GM23338 (cell line): ENCODE data around the gene RABGAP1L. TPM values are rescaled to one million over a fixed set of nuclear protein-coding genes. Genes with fewer than 3 reads are reported as not detected.

Experiments
- ATAC-seq: fragments of 200-7000 bp; cut with Tn5 transposase; 3 replicates; pipeline ENCODE4 v1.9.1; 2020
- DNase-seq: peaks from one replicate; pipeline ENCODE4 v3.0.0-alpha.2; 2015; ENCODE audit warnings: low spot score
- H2AFZ ChIP-seq: fragments of 200-600 bp; sonication (generic); 2 replicates; pipeline ENCODE4 v1.8.0; 2016; ENCODE audit warnings: antibody characterized with exemption, mild to moderate bottlenecking, moderate library complexity
- H3F3A ChIP-seq: fragments of 200-600 bp; sonication (generic); replicated peaks from 2 replicates; pipeline ENCODE4 v1.8.0; 2017; ENCODE audit warnings: antibody characterized with exemption, mixed run types, low read depth
- H3K27ac ChIP-seq: fragments of 200-600 bp; sonication (generic); 2 replicates; pipeline ENCODE4 v1.6.1; 2016; ENCODE audit warnings: low read depth
- H3K27me3 ChIP-seq: fragments of 200-600 bp; sonication (generic); 2 replicates; pipeline ENCODE4 v1.8.0; 2016; ENCODE audit warnings: mild to moderate bottlenecking, mixed run types, moderate library complexity; ENCODE audit not compliant: insufficient read depth
- H3K36me3 ChIP-seq: fragments of 200-600 bp; sonication (generic); 2 replicates; pipeline ENCODE4 v1.8.0; 2016; ENCODE audit warnings: mild to moderate bottlenecking; ENCODE audit not compliant: insufficient read depth
- H3K4me1 ChIP-seq: fragments of 200-600 bp; sonication (generic); 2 replicates; pipeline ENCODE4 v1.8.0; 2016; ENCODE audit warnings: mild to moderate bottlenecking, moderate library complexity; ENCODE audit not compliant: insufficient read depth
- H3K4me2 ChIP-seq: fragments of 200-600 bp; sonication (generic); 2 replicates; pipeline ENCODE4 v1.7.1; 2017; ENCODE audit warnings: mixed run types
- H3K4me3 ChIP-seq: fragments of 200-600 bp; sonication (generic); 2 replicates; pipeline ENCODE4 v1.6.1; 2016; ENCODE audit warnings: mixed run types
- H3K79me2 ChIP-seq: fragments of 200-600 bp; sonication (generic); replicated peaks from 2 replicates; pipeline ENCODE4 v1.8.0; 2017; ENCODE audit warnings: mild to moderate bottlenecking; ENCODE audit not compliant: insufficient read depth
- H3K9me2 ChIP-seq: fragments of 200-600 bp; sonication (generic); 2 replicates; pipeline ENCODE4 v1.8.0; 2017; ENCODE audit not compliant: insufficient read depth
- H4K20me1 ChIP-seq: fragments of 200-600 bp; sonication (generic); replicated peaks from 2 replicates; pipeline ENCODE4 v1.8.0; 2017; ENCODE audit warnings: mild to moderate bottlenecking; ENCODE audit not compliant: insufficient read depth
- H3K27ac Mint-ChIP-seq: 2 replicates; pipeline ENCODE4 v1.8.0; 2020; ENCODE audit warnings: inconsistent platforms, mild to moderate bottlenecking, moderate library complexity, mixed read lengths
- H3K27me3 Mint-ChIP-seq: 3 replicates; pipeline ENCODE4 v1.8.0; 2022; ENCODE audit warnings: low read depth, mild to moderate bottlenecking, moderate library complexity, mixed read lengths, inconsistent platforms; ENCODE audit not compliant: insufficient read depth, poor library complexity
- H3K36me3 Mint-ChIP-seq: 3 replicates; pipeline ENCODE4 v1.8.0; 2021; ENCODE audit warnings: low read depth, mild to moderate bottlenecking, inconsistent platforms, moderate library complexity, mixed read lengths
- H3K4me1 Mint-ChIP-seq: 3 replicates; pipeline ENCODE4 v1.8.0; 2020; ENCODE audit warnings: mild to moderate bottlenecking, inconsistent platforms, mixed read lengths
- H3K4me3 Mint-ChIP-seq: 3 replicates; pipeline ENCODE4 v1.8.0; 2021; ENCODE audit warnings: moderate library complexity, mild to moderate bottlenecking, inconsistent platforms, mixed read lengths
- H3K9me3 Mint-ChIP-seq: 3 replicates; pipeline ENCODE4 v1.8.0; 2020; ENCODE audit warnings: moderate library complexity, mild to moderate bottlenecking, inconsistent platforms, mixed read lengths
- ZNF114 ChIP-seq: fragments of 250-450 bp; sonication (Bioruptor Pico); IDR thresholded peaks from 2 replicates; pipeline ENCODE4 v1.5.0; 2020; ENCODE audit warnings: mild to moderate bottlenecking, moderate library complexity
- ZNF331 ChIP-seq: fragments of 250-450 bp; sonication (Bioruptor Pico); IDR thresholded peaks from 2 replicates; pipeline ENCODE4 v1.5.0; 2020; ENCODE audit warnings: low read depth, mild to moderate bottlenecking, moderate library complexity
- ZNF462 ChIP-seq: fragments of 250-450 bp; sonication (Bioruptor Pico); IDR thresholded peaks from 2 replicates; pipeline ENCODE4 v1.5.0; 2020; ENCODE audit warnings: mild to moderate bottlenecking, moderate library complexity
- polyA plus RNA-seq: library from polyadenylated mRNA; unstranded; fragments of >200 nt; fragmentation: Nextera tagmentation; extraction: Ambion mirVana; gene quantifications from 2 replicates; pipeline ENCODE4 v1.2.1, GENCODE V29; 2016
- total RNA-seq: library from RNA; depleted of rRNA; stranded (reverse); fragments of >200 nt; shearing (Covaris generic); gene quantifications from 2 replicates; pipeline ENCODE4 v1.2.3, GENCODE V29; 2014

Gene RABGAP1L
- total and polyA plus RNA-seq, 2 experiments from 2014 or later = 83.2 to 136 TPM

DNA sequence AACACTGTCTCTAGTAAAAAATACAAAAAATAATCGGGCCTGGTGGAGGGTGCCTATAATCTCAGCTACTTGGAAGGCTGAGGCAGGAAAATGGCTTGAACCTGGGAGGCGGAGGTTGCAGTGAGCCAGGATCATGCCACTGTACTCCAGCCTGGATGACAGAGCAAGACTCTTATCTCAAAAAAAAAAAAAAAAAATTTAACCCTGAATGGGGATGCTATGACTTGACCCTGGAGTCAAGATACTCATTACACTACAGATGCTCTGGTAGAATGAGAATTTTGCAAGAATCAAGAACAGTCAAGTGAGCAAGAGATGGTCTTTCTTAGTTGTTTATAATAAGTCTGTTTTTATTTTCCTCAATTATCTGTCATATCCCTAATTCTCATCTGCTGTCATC is 542.2 kb downstream of the RABGAP1L start:
- Mint-ChIP-seq H3K27me3 (peaks cover 3% of the 10 kb centered on the region), H3K4me1 (peaks cover 14% of the 10 kb centered on the region), H3K4me3 (no peak overlapping the region), H3K27ac (peak overlapping the region; percentile 39; the same call in 1 of the 2 replicates), H3K36me3 (no peaks in the 10 kb centered on the region), H3K9me3 (no peaks in the 10 kb centered on the region)
- no peaks in the 10 kb centered on the region for H3F3A ChIP-seq
- no peak overlapping the region for H3K4me3 ChIP-seq
- no peaks in the 10 kb centered on the region for H3K9me2 ChIP-seq
- no peaks in the 10 kb centered on the region for H3K36me3 ChIP-seq
- no peaks in the 10 kb centered on the region for H3K27me3 ChIP-seq
- no peak for TF ChIP-seq ZNF114 (CRISPR knock-in tag)
- H3K79me2 ChIP-seq = no peaks in the 10 kb centered on the region
- ATAC-seq (no peak), DNase-seq (no peak)
- H4K20me1 ChIP-seq = no peaks in the 10 kb centered on the region
- peaks cover 11% of the 10 kb centered on the region; the same call in 1 of the 2 replicates for H3K4me1 ChIP-seq
- H3K4me2 ChIP-seq = no peak overlapping the region
- H2AFZ ChIP-seq = no peak overlapping the region
- no peak overlapping the region for H3K27ac ChIP-seq

GRCh38 chr1:174702011-174702410 is 542.7 kb downstream of the RABGAP1L start:
- H3K4me1 Mint-ChIP-seq = peaks cover 14% of the 10 kb centered on the region
- DNase-seq (no peak), ATAC-seq (no peak)
- Histone ChIP-seq H4K20me1 (no peaks in the 10 kb centered on the region), H3K27ac (no peak overlapping the region), H3K4me3 (no peak overlapping the region), H3K4me2 (no peak overlapping the region), H3K4me1 (peaks cover 11% of the 10 kb centered on the region; the same call in 1 of the 2 replicates), H3K9me2 (no peaks in the 10 kb centered on the region), H2AFZ (no peak overlapping the region), H3F3A (no peaks in the 10 kb centered on the region), H3K27me3 (no peaks in the 10 kb centered on the region), H3K36me3 (no peaks in the 10 kb centered on the region), H3K79me2 (no peaks in the 10 kb centered on the region)
- TF ChIP-seq ZNF331 (CRISPR knock-in tag) (no peak), ZNF462 (CRISPR knock-in tag) (no peak)
- no peak overlapping the region for H3K4me3 Mint-ChIP-seq
- no peak overlapping the region for H3K27ac Mint-ChIP-seq
- no peaks in the 10 kb centered on the region for H3K9me3 Mint-ChIP-seq
- peaks cover 3% of the 10 kb centered on the region for H3K27me3 Mint-ChIP-seq
- H3K36me3 Mint-ChIP-seq = no peaks in the 10 kb centered on the region
